GM23248 (cell line): ENCODE results near the gene SLC45A1. TPM values are rescaled to one million over a fixed set of nuclear protein-coding genes. Genes with fewer than 3 reads are reported as not detected.

Experiments
- DNase-seq: peaks from one replicate; pipeline ENCODE4 v3.0.0-alpha.2; 2015
- H2AFZ ChIP-seq: fragments of 200-600 bp; sonication (generic); 2 replicates; pipeline ENCODE4 v1.6.1; 2016; ENCODE audit warnings: antibody characterized with exemption
- H3F3A ChIP-seq: fragments of 200-600 bp; sonication (generic); 2 replicates; pipeline ENCODE4 v1.6.1; 2016; ENCODE audit warnings: mild to moderate bottlenecking, antibody characterized with exemption, mixed run types; ENCODE audit not compliant: insufficient read depth
- H3K27ac ChIP-seq: fragments of 200-600 bp; sonication (generic); 2 replicates; pipeline ENCODE4 v1.5.1; 2016; ENCODE audit warnings: mild to moderate bottlenecking
- H3K27me3 ChIP-seq: fragments of 200-600 bp; sonication (generic); replicated peaks from 2 replicates; pipeline ENCODE4 v1.6.1; 2016; ENCODE audit warnings: mild to moderate bottlenecking; ENCODE audit not compliant: insufficient read depth
- H3K36me3 ChIP-seq: fragments of 200-600 bp; sonication (generic); 2 replicates; pipeline ENCODE4 v1.6.1; 2016; ENCODE audit warnings: low read depth, mild to moderate bottlenecking
- H3K4me1 ChIP-seq: fragments of 200-600 bp; sonication (generic); 2 replicates; pipeline ENCODE4 v1.6.1; 2016; ENCODE audit warnings: mild to moderate bottlenecking; ENCODE audit not compliant: insufficient read depth
- H3K4me2 ChIP-seq: fragments of 200-600 bp; sonication (generic); one replicate; pipeline ENCODE4 v1.6.1; 2016; ENCODE audit warnings: mild to moderate bottlenecking; ENCODE audit not compliant: unreplicated experiment
- H3K4me3 ChIP-seq: fragments of 200-600 bp; sonication (generic); 2 replicates; pipeline ENCODE4 v1.5.1; 2016; ENCODE audit warnings: mild to moderate bottlenecking
- H3K79me2 ChIP-seq: fragments of 200-600 bp; sonication (generic); 2 replicates; pipeline ENCODE4 v1.6.1; 2016; ENCODE audit warnings: mild to moderate bottlenecking; ENCODE audit not compliant: insufficient read depth
- H3K9ac ChIP-seq: fragments of 200-600 bp; sonication (generic); 2 replicates; pipeline ENCODE4 v1.6.1; 2016; ENCODE audit warnings: mild to moderate bottlenecking
- H3K9me2 ChIP-seq: fragments of 200-600 bp; sonication (generic); 2 replicates; pipeline ENCODE4 v1.6.1; 2016; ENCODE audit warnings: mixed run types, mild to moderate bottlenecking, moderate library complexity; ENCODE audit not compliant: insufficient read depth
- H3K9me3 ChIP-seq: fragments of 200-600 bp; sonication (generic); one replicate; pipeline ENCODE4 v1.6.1; 2017; ENCODE audit warnings: low read depth
- H4K20me1 ChIP-seq: fragments of 200-600 bp; sonication (generic); 2 replicates; pipeline ENCODE4 v1.6.0; 2016; ENCODE audit not compliant: insufficient read depth
- EZH2 ChIP-seq: fragments of 200-600 bp; sonication (generic); IDR thresholded peaks from 2 replicates; pipeline ENCODE4 v1.6.1; 2018; ENCODE audit warnings: antibody characterized with exemption, mild to moderate bottlenecking; ENCODE audit not compliant: insufficient read depth, poor library complexity, severe bottlenecking
- EZH2phosphoT487 ChIP-seq: fragments of 200-600 bp; sonication (generic); IDR thresholded peaks from 2 replicates; pipeline ENCODE4 v1.6.1; 2018; ENCODE audit warnings: antibody characterized with exemption, moderate library complexity, mild to moderate bottlenecking, low read depth; ENCODE audit not compliant: insufficient read depth
- WGBS, 2 experiments: methylation state at CpG; one replicate each; pipeline ENCODE4 v1.1.6; 2015 to 2017; ENCODE audit warnings: low lambda C conversion rate in 2 of 2, low coverage in 1 of 2; ENCODE audit errors: missing lambda C conversion rate in 2 of 2; 5-methylcytosine and 5-hydroxymethylcytosine counted together
- in situ Hi-C: fragments of 300-500 bp; cut with MboI; formaldehyde crosslinking; loops from 2 replicates; pipeline ENCODE4 v1.15.0; 2020
- polyA plus RNA-seq: library from polyadenylated mRNA; unstranded; fragments of >200 nt; fragmentation: Nextera tagmentation; extraction: Ambion mirVana; gene quantifications from 2 replicates; pipeline ENCODE4 v1.2.1, GENCODE V29; 2016
- total RNA-seq: library from RNA; depleted of rRNA; stranded (reverse); fragments of >200 nt; shearing (Covaris generic); gene quantifications from 2 replicates; pipeline ENCODE4 v1.2.3, GENCODE V29; 2014; rRNA removed

SLC45A1 gene
- total RNA-seq = 0.25 and 0.97 TPM in 2 replicates
- 1.9 and 3.3 TPM in 2 replicates for polyA plus RNA-seq

GRCh38 chr1:8317647-8318381 lies at the start of gene SLC45A1:
TSS of gene SLC45A1 (plus strand) at chr1:8318114. CDS start at chr1:8324330, 6,216 bp downstream.
- Histone ChIP-seq H3K4me2 (peak within 1 kb of the TSS; percentile 73), H3K9ac (peak within 1 kb of the TSS; percentile 67), H4K20me1 (no peaks in the 10 kb centered on the region), H3K79me2 (no peaks in the 10 kb centered on the region), H3K27ac (no peak within 1 kb of the TSS), H3K27me3 (no peaks in the 10 kb centered on the region), H3K36me3 (no peaks in the 10 kb centered on the region), H3F3A (no peaks in the 10 kb centered on the region), H3K4me3 (peak within 1 kb of the TSS; percentile 79), H3K9me2 (no peaks in the 10 kb centered on the region), H3K9me3 (no peaks in the 10 kb centered on the region), H2AFZ (peak within 1 kb of the TSS; percentile 92), H3K4me1 (no peaks in the 10 kb centered on the region)
- in situ Hi-C loops = loop anchor here (10.0 kb wide), 1 partner anchor 333 kb away; no protein-coding TSS in a partner anchor
- peak; percentile 89 for DNase-seq
- WGBS, 2 experiments = 11% methylated on average over 73 to 74 of the region's 75 CpGs
- no peak for TF ChIP-seq EZH2phosphoT487
- no peak for TF ChIP-seq EZH2

GRCh38 chr1:8273036-8273435 lies 44.9 kb upstream of the SLC45A1 start:
- no peaks in the 10 kb centered on the region for H3K4me1 ChIP-seq
- H3K27me3 ChIP-seq = no peaks in the 10 kb centered on the region
- no peak overlapping the region for H3K4me2 ChIP-seq
- TF ChIP-seq EZH2phosphoT487 (no peak), EZH2 (no peak)
- no peak for DNase-seq
- no peaks in the 10 kb centered on the region for H3F3A ChIP-seq
- H3K27ac ChIP-seq = no peak overlapping the region
- no peaks in the 10 kb centered on the region for H4K20me1 ChIP-seq
- no peak overlapping the region for H3K4me3 ChIP-seq
- in situ Hi-C loops = no loop called here
- no peak overlapping the region for H3K9ac ChIP-seq
- no peaks in the 10 kb centered on the region for H3K79me2 ChIP-seq
- H3K36me3 ChIP-seq = no peaks in the 10 kb centered on the region
- no peaks in the 10 kb centered on the region for H3K9me3 ChIP-seq
- no peaks in the 10 kb centered on the region for H3K9me2 ChIP-seq
- no peak overlapping the region for H2AFZ ChIP-seq
- 43 to 46% methylated on average over 4 of the region's 4 CpGs for WGBS, 2 experiments

GRCh38 chr1:8274352-8274751 lies 43.6 kb upstream of the SLC45A1 start:
- TF ChIP-seq EZH2 (no peak), EZH2phosphoT487 (no peak)
- Histone ChIP-seq H3K4me3 (no peak overlapping the region), H3K36me3 (no peaks in the 10 kb centered on the region), H3K9ac (no peak overlapping the region), H4K20me1 (no peaks in the 10 kb centered on the region), H3K4me1 (no peaks in the 10 kb centered on the region), H2AFZ (no peak overlapping the region), H3F3A (no peaks in the 10 kb centered on the region), H3K27me3 (no peaks in the 10 kb centered on the region), H3K79me2 (no peaks in the 10 kb centered on the region), H3K9me3 (no peaks in the 10 kb centered on the region), H3K9me2 (no peaks in the 10 kb centered on the region), H3K4me2 (no peak overlapping the region), H3K27ac (no peak overlapping the region)
- no peak for DNase-seq
- 28% methylated on average over 8 of the region's 8 CpGs for WGBS, 2 experiments
- in situ Hi-C loops = no loop called here

GRCh38 chr1:8276173-8276914 lies 41.6 kb upstream of the SLC45A1 start:
- no peak overlapping the region for H3K4me3 ChIP-seq
- peak; percentile 16 for DNase-seq
- no peak overlapping the region for H3K27ac ChIP-seq
- in situ Hi-C loops = no loop called here
- H3K27me3 ChIP-seq = no peaks in the 10 kb centered on the region
- no peaks in the 10 kb centered on the region for H3F3A ChIP-seq
- H3K9me2 ChIP-seq = no peaks in the 10 kb centered on the region
- no peaks in the 10 kb centered on the region for H3K9me3 ChIP-seq
- TF ChIP-seq EZH2 = no peak
- TF ChIP-seq EZH2phosphoT487 = no peak
- H4K20me1 ChIP-seq = no peaks in the 10 kb centered on the region
- no peaks in the 10 kb centered on the region for H3K4me1 ChIP-seq
- no peak overlapping the region for H2AFZ ChIP-seq
- H3K4me2 ChIP-seq = no peak overlapping the region
- WGBS, 2 experiments = 83 to 89% methylated on average over 21 of the region's 21 CpGs
- H3K9ac ChIP-seq = no peak overlapping the region
- no peaks in the 10 kb centered on the region for H3K79me2 ChIP-seq
- H3K36me3 ChIP-seq = no peaks in the 10 kb centered on the region
